ENCODE measurements around the gene MMD.

The MMD gene

GRCh38 chr17:55442462-55442861, 20.8 kb upstream of the MMD start:
- no peak for TF ChIP-seq CTCF (conservative IDR thresholded peaks at IDR 0.05; ENCODE audit: low read length)
- TF ChIP-seq EZH2phosphoT487 (IDR thresholded peaks at IDR 0.05; ENCODE audit: borderline replicate concordance) = no peak
- no peaks in the 10 kb centered on the region for H3F3A ChIP-seq (ENCODE audit: low read depth)
- no peaks in the 10 kb centered on the region for H3K4me1 ChIP-seq (ENCODE audit: insufficient read depth, low read length, poor library complexity, severe bottlenecking)
- H3K27me3 ChIP-seq (ENCODE audit: insufficient read depth, low read length, poor library complexity, severe bottlenecking) = no peaks in the 10 kb centered on the region
- no peak overlapping the region for H3K9ac ChIP-seq (ENCODE audit: low read depth, low read length, poor library complexity, severe bottlenecking)
- H3K36me3 ChIP-seq (ENCODE audit: insufficient read depth, low read length) = no peaks in the 10 kb centered on the region
- no peaks in the 10 kb centered on the region for H3K79me2 ChIP-seq (ENCODE audit: insufficient read depth, low read length)
- H2AFZ ChIP-seq (ENCODE audit: low read length) = no peak overlapping the region
- no peak overlapping the region for H3K4me2 ChIP-seq (ENCODE audit: low read depth, low read length, poor library complexity, severe bottlenecking)
- no peaks in the 10 kb centered on the region for H3K9me2 ChIP-seq (replicated peaks; ENCODE audit: low read depth, low read length)
- no peak overlapping the region for H3K4me3 ChIP-seq (ENCODE audit: low read length, poor library complexity, severe bottlenecking)
- no peaks in the 10 kb centered on the region for H4K20me1 ChIP-seq (ENCODE audit: insufficient read depth, low read length, poor library complexity, severe bottlenecking)
- no peaks in the 10 kb centered on the region for H3K9me3 ChIP-seq (ENCODE audit: insufficient read depth, low read depth, low read length)

- Histone ChIP-seq H3K4me3 (ENCODE audit: low read length, poor library complexity, severe bottlenecking) (no peak overlapping the region), H3K79me2 (ENCODE audit: insufficient read depth, low read length) (no peaks in the 10 kb centered on the region), H3K27me3 (ENCODE audit: insufficient read depth, low read length, poor library complexity, severe bottlenecking) (no peaks in the 10 kb centered on the region), H3K4me1 (ENCODE audit: insufficient read depth, low read length, poor library complexity, severe bottlenecking) (no peaks in the 10 kb centered on the region), H3F3A (ENCODE audit: low read depth) (no peaks in the 10 kb centered on the region), H3K9me2 (replicated peaks; ENCODE audit: low read depth, low read length) (no peaks in the 10 kb centered on the region), H4K20me1 (ENCODE audit: insufficient read depth, low read length, poor library complexity, severe bottlenecking) (no peaks in the 10 kb centered on the region), H2AFZ (ENCODE audit: low read length) (no peak overlapping the region), H3K9ac (ENCODE audit: low read depth, low read length, poor library complexity, severe bottlenecking) (no peak overlapping the region), H3K9me3 (ENCODE audit: insufficient read depth, low read depth, low read length) (no peaks in the 10 kb centered on the region), H3K36me3 (ENCODE audit: insufficient read depth, low read length) (no peaks in the 10 kb centered on the region), H3K4me2 (ENCODE audit: low read depth, low read length, poor library complexity, severe bottlenecking) (no peak overlapping the region)
- TF ChIP-seq EZH2phosphoT487 (IDR thresholded peaks at IDR 0.05; ENCODE audit: borderline replicate concordance) (no peak), CTCF (conservative IDR thresholded peaks at IDR 0.05; ENCODE audit: low read length) (no peak)
Observed at GRCh38 chr17:55441544-55441943, 19.9 kb upstream of the MMD start.

GRCh38 chr17:55440391-55440790, 18.8 kb upstream of the MMD start:
- Histone ChIP-seq H3K4me2 (ENCODE audit: low read depth, low read length, poor library complexity, severe bottlenecking) (no peak overlapping the region), H3K9me2 (replicated peaks; ENCODE audit: low read depth, low read length) (no peaks in the 10 kb centered on the region), H3F3A (ENCODE audit: low read depth) (no peaks in the 10 kb centered on the region), H3K4me1 (ENCODE audit: insufficient read depth, low read length, poor library complexity, severe bottlenecking) (no peaks in the 10 kb centered on the region), H3K36me3 (ENCODE audit: insufficient read depth, low read length) (no peaks in the 10 kb centered on the region), H3K4me3 (ENCODE audit: low read length, poor library complexity, severe bottlenecking) (no peak overlapping the region), H3K27me3 (ENCODE audit: insufficient read depth, low read length, poor library complexity, severe bottlenecking) (no peaks in the 10 kb centered on the region), H3K79me2 (ENCODE audit: insufficient read depth, low read length) (no peaks in the 10 kb centered on the region), H2AFZ (ENCODE audit: low read length) (no peak overlapping the region), H4K20me1 (ENCODE audit: insufficient read depth, low read length, poor library complexity, severe bottlenecking) (no peaks in the 10 kb centered on the region), H3K9me3 (ENCODE audit: insufficient read depth, low read depth, low read length) (no peaks in the 10 kb centered on the region), H3K9ac (ENCODE audit: low read depth, low read length, poor library complexity, severe bottlenecking) (no peak overlapping the region)
- TF ChIP-seq EZH2phosphoT487 (IDR thresholded peaks at IDR 0.05; ENCODE audit: borderline replicate concordance) (no peak), CTCF (conservative IDR thresholded peaks at IDR 0.05; ENCODE audit: low read length) (no peak)

All from Loucy (cell line).